Measurements from ENCODE around the gene ESPN.
"Not testable (repeated sequence)": the region's sequence is repeated elsewhere in the genome, so short reads cannot be mapped to it uniquely, and the experiment has no call there.

Gene ESPN

GRCh38 chr1:6448749-6449631 lies 24.4 kb downstream of the ESPN start:
- TF ChIP-seq JUND (IDR thresholded peaks at IDR 0.05; ENCODE audit: low read depth), result no peak
- in situ Hi-C loops (cut with HindIII; ENCODE audit: low pct_unique_long_range_greater_than_20kb, low sequenced_read_pairs), result no loop called here
- no peak for DNase-seq (ENCODE audit: low read depth in 1 of 2, low spot score in 1 of 2)

- TF ChIP-seq JUND (IDR thresholded peaks at IDR 0.05; ENCODE audit: low read depth), result no peak
- in situ Hi-C loops (cut with HindIII; ENCODE audit: low pct_unique_long_range_greater_than_20kb, low sequenced_read_pairs), result no loop called here
- no peak for DNase-seq (ENCODE audit: low read depth in 1 of 2, low spot score in 1 of 2)
Observed at GRCh38 chr1:6450005-6450450, 25.5 kb downstream of the ESPN start.

- in situ Hi-C loops (cut with HindIII; ENCODE audit: low pct_unique_long_range_greater_than_20kb, low sequenced_read_pairs), result not testable (repeated sequence)
Observed at GRCh38 chr1:6450486-6450885, 25.9 kb downstream of the ESPN start.

GRCh38 chr1:6450943-6451373 lies 26.4 kb downstream of the ESPN start:
- no peak for DNase-seq (ENCODE audit: low read depth in 1 of 2, low spot score in 1 of 2)
- in situ Hi-C loops (cut with HindIII; ENCODE audit: low pct_unique_long_range_greater_than_20kb, low sequenced_read_pairs), result no loop called here
- no peak for TF ChIP-seq JUND (IDR thresholded peaks at IDR 0.05; ENCODE audit: low read depth)

More at GRCh38 chr1:6450486-6450885, 25.9 kb downstream of the ESPN start:
- not testable (repeated sequence) for DNase-seq (ENCODE audit: low read depth in 1 of 2, low spot score in 1 of 2)

- DNase-seq (ENCODE audit: low read depth in 1 of 2, low spot score in 1 of 2); in situ Hi-C loops (cut with HindIII; ENCODE audit: low pct_unique_long_range_greater_than_20kb, low sequenced_read_pairs): not testable (repeated sequence)
Observed at GRCh38 chr1:6453895-6454855, 29.6 kb downstream of the ESPN start.

- in situ Hi-C loops (cut with HindIII; ENCODE audit: low pct_unique_long_range_greater_than_20kb, low sequenced_read_pairs), result no loop called here
- DNase-seq (ENCODE audit: low read depth in 1 of 2, low spot score in 1 of 2), result no peak
- no peak for TF ChIP-seq JUND (IDR thresholded peaks at IDR 0.05; ENCODE audit: low read depth)
Observed at GRCh38 chr1:6454856-6455751, 30.5 kb downstream of the ESPN start.

GRCh38 chr1:6455752-6456520 lies 31.4 kb downstream of the ESPN start:
- in situ Hi-C loops (cut with HindIII; ENCODE audit: low pct_unique_long_range_greater_than_20kb, low sequenced_read_pairs); DNase-seq (ENCODE audit: low read depth in 1 of 2, low spot score in 1 of 2): not testable (repeated sequence)

GRCh38 chr1:6456800-6457466 lies 32.4 kb downstream of the ESPN start:
- TF ChIP-seq JUND (IDR thresholded peaks at IDR 0.05; ENCODE audit: low read depth), result no peak
- DNase-seq (ENCODE audit: low read depth in 1 of 2, low spot score in 1 of 2), result no peak
- in situ Hi-C loops (cut with HindIII; ENCODE audit: low pct_unique_long_range_greater_than_20kb, low sequenced_read_pairs), result no loop called here

GRCh38 chr1:6459850-6460265 lies 35.3 kb downstream of the ESPN start:
- in situ Hi-C loops (cut with HindIII; ENCODE audit: low pct_unique_long_range_greater_than_20kb, low sequenced_read_pairs), result no loop called here
- TF ChIP-seq JUND (IDR thresholded peaks at IDR 0.05; ENCODE audit: low read depth), result no peak
- DNase-seq (ENCODE audit: low read depth in 1 of 2, low spot score in 1 of 2), result no peak

- in situ Hi-C loops (cut with HindIII; ENCODE audit: low pct_unique_long_range_greater_than_20kb, low sequenced_read_pairs), result no loop called here
- no peak for TF ChIP-seq JUND (IDR thresholded peaks at IDR 0.05; ENCODE audit: low read depth)
- DNase-seq (ENCODE audit: low read depth in 1 of 2, low spot score in 1 of 2), result no peak
Observed at GRCh38 chr1:6460301-6461050, 35.9 kb downstream of the ESPN start.
